ENCODE results near the gene CSGALNACT2. TPM values are rescaled to one million over a fixed set of nuclear protein-coding genes. Genes with fewer than 3 reads are reported as not detected.

CSGALNACT2 gene
- total RNA-seq, 1 experiment from 2014 or later, result 30.0 TPM

GRCh38 chr10:43233601-43234430 is 95.6 kb downstream of the CSGALNACT2 start:
- no peak for DNase-seq (ENCODE audit: unreplicated experiment)
- Mint-ChIP-seq H3K4me3 (ENCODE audit: unreplicated experiment) (no peak overlapping the region), H3K27ac (ENCODE audit: low read depth, unreplicated experiment) (no peak overlapping the region), H3K36me3 (ENCODE audit: insufficient read depth, unreplicated experiment) (no peaks in the 10 kb centered on the region), H3K4me1 (ENCODE audit: insufficient read depth, unreplicated experiment) (no peaks in the 10 kb centered on the region), H3K27me3 (ENCODE audit: insufficient read depth, unreplicated experiment) (peaks cover 4% of the 10 kb centered on the region), H3K9me3 (ENCODE audit: unreplicated experiment) (no peaks in the 10 kb centered on the region)
- no peak for TF ChIP-seq CTCF (IDR thresholded peaks at IDR 0.05; ENCODE audit: unreplicated experiment)
- ChIA-PET CTCF (interaction anchor here (0.6 kb wide), 1 partner anchor 157 kb away, joined by 4 read pairs; no protein-coding TSS in a partner anchor), POLR2A (interaction anchor here (0.7 kb wide), 1 partner anchor 493 kb away, joined by 3 read pairs; no protein-coding TSS in a partner anchor)
- BruUV-seq (replicated peaks), result no TSS peak
- intact Hi-C loops (cut with micrococcal nuclease), result no loop called here

- H3K9me3 Mint-ChIP-seq (ENCODE audit: unreplicated experiment), result no peaks in the 10 kb centered on the region
- H3K27me3 Mint-ChIP-seq (ENCODE audit: insufficient read depth, unreplicated experiment), result peaks cover 11% of the 10 kb centered on the region
- no peak overlapping the region for H3K27ac Mint-ChIP-seq (ENCODE audit: low read depth, unreplicated experiment)
- H3K4me3 Mint-ChIP-seq (ENCODE audit: unreplicated experiment), result no peak overlapping the region
- ChIA-PET CTCF (interaction anchor here (0.7 kb wide), 1 partner anchor 106 kb away, joined by 3 read pairs; no protein-coding TSS in a partner anchor), POLR2A (no interaction called here)
- BruUV-seq (replicated peaks), result no TSS peak
- intact Hi-C loops (cut with micrococcal nuclease), result no loop called here
- H3K4me1 Mint-ChIP-seq (ENCODE audit: insufficient read depth, unreplicated experiment), result no peaks in the 10 kb centered on the region
- no peaks in the 10 kb centered on the region for H3K36me3 Mint-ChIP-seq (ENCODE audit: insufficient read depth, unreplicated experiment)
- DNase-seq (ENCODE audit: unreplicated experiment), result no peak
- TF ChIP-seq CTCF (IDR thresholded peaks at IDR 0.05; ENCODE audit: unreplicated experiment), result no peak
These were observed 96.3 kb downstream of the CSGALNACT2 start for GRCh38 chr10:43234471-43235041.

Other genes with a start within 250 kb of the CSGALNACT2 start
- not detected in 2 replicates for gene RET, start 61.4 kb upstream of the CSGALNACT2 start, total RNA-seq (2022)
- not detected in 2 replicates for gene RASGEF1A, start 128.6 kb downstream of the CSGALNACT2 start, total RNA-seq (2022)
- not detected in 2 replicates for gene FXYD4, start 233.2 kb downstream of the CSGALNACT2 start, total RNA-seq (2022)

Measured in MCF 10A (cell line).